Trophoblast cell (in vitro differentiated cells and primary cell): ENCODE data around the gene ZNF488.

Source experiments
- DNase-seq, 2 donors: peaks; one replicate each; pipeline ENCODE4 v3.0.0-alpha.2; 2016
- H2AFZ ChIP-seq: 2 replicates; pipeline ENCODE4 v1.6.1; 2013; ENCODE audit warnings: low read length, moderate library complexity, mild to moderate bottlenecking; ENCODE audit not compliant: insufficient read depth, poor library complexity
- H2AK5ac ChIP-seq: 2 replicates; pipeline ENCODE4 v1.6.1; 2013; ENCODE audit warnings: mild to moderate bottlenecking, low read length
- H2BK120ac ChIP-seq: 2 replicates; pipeline ENCODE4 v1.6.1; 2013; ENCODE audit warnings: low read length, mild to moderate bottlenecking, moderate library complexity; ENCODE audit not compliant: insufficient read depth, poor library complexity
- H2BK12ac ChIP-seq: 2 replicates; pipeline ENCODE4 v1.6.1; 2013; ENCODE audit warnings: mild to moderate bottlenecking, low read length, moderate library complexity
- H2BK5ac ChIP-seq: 2 replicates; pipeline ENCODE4 v1.6.1; 2013; ENCODE audit warnings: low read length, low read depth, moderate library complexity, mild to moderate bottlenecking; ENCODE audit not compliant: poor library complexity
- H3K14ac ChIP-seq: 2 replicates; pipeline ENCODE4 v1.6.1; 2013; ENCODE audit warnings: mild to moderate bottlenecking, low read length
- H3K18ac ChIP-seq: 2 replicates; pipeline ENCODE4 v1.6.1; 2013; ENCODE audit warnings: mild to moderate bottlenecking, low read length
- H3K23ac ChIP-seq: 2 replicates; pipeline ENCODE4 v1.6.1; 2013; ENCODE audit warnings: low read length
- H3K27ac ChIP-seq: 2 replicates; pipeline ENCODE4 v1.5.1; 2013; ENCODE audit warnings: low read depth, mild to moderate bottlenecking, inconsistent platforms, low read length, moderate library complexity
- H3K27me3 ChIP-seq: 2 replicates; pipeline ENCODE4 v1.6.1; 2013; ENCODE audit warnings: inconsistent platforms, mild to moderate bottlenecking, low read length, moderate library complexity; ENCODE audit not compliant: insufficient read depth
- H3K36me3 ChIP-seq, 2 experiments: 1 replicate in 1 of 2; 2 replicates in 1 of 2; pipeline ENCODE4 v1.6.1; 2013; ENCODE audit warnings: low read length in 2 of 2, mild to moderate bottlenecking in 2 of 2, moderate library complexity in 1 of 2; ENCODE audit not compliant: insufficient read depth in 2 of 2, control insufficient read depth in 1 of 2
- H3K4ac ChIP-seq: 2 replicates; pipeline ENCODE4 v1.6.1; 2013; ENCODE audit warnings: low read depth, mild to moderate bottlenecking, low read length, moderate library complexity
- H3K4me1 ChIP-seq, 2 experiments: 1 replicate in 1 of 2; 2 replicates in 1 of 2; pipeline ENCODE4 v1.6.1; 2013; ENCODE audit warnings: low read length in 2 of 2, mild to moderate bottlenecking in 2 of 2, moderate library complexity in 1 of 2; ENCODE audit not compliant: insufficient read depth in 2 of 2, control insufficient read depth in 1 of 2
- H3K4me2 ChIP-seq: 2 replicates; pipeline ENCODE4 v1.6.1; 2013; ENCODE audit warnings: inconsistent platforms, mild to moderate bottlenecking, low read length, moderate library complexity
- H3K4me3 ChIP-seq: 2 replicates; pipeline ENCODE4 v1.5.1; 2013; ENCODE audit warnings: mild to moderate bottlenecking, low read depth, low read length, inconsistent platforms
- H3K79me1 ChIP-seq: one replicate; pipeline ENCODE4 v1.6.1; 2013; ENCODE audit warnings: low read length
- H3K79me2 ChIP-seq: 2 replicates; pipeline ENCODE4 v1.6.1; 2013; ENCODE audit warnings: low read length, mild to moderate bottlenecking; ENCODE audit not compliant: control insufficient read depth, insufficient read depth, poor library complexity
- H3K9ac ChIP-seq: 2 replicates; pipeline ENCODE4 v1.6.1; 2013; ENCODE audit warnings: mild to moderate bottlenecking, low read length
- H3K9me3 ChIP-seq: 2 replicates; pipeline ENCODE4 v1.6.1; 2013; ENCODE audit warnings: low read depth, mild to moderate bottlenecking, control low read depth, inconsistent platforms, low read length; ENCODE audit not compliant: insufficient read depth
- H4K12ac ChIP-seq: 2 replicates; pipeline ENCODE4 v1.6.1; 2013; ENCODE audit warnings: low read depth, mild to moderate bottlenecking, low read length, moderate library complexity
- H4K8ac ChIP-seq: 2 replicates; pipeline ENCODE4 v1.6.1; 2013; ENCODE audit warnings: low read depth, mild to moderate bottlenecking, low read length, moderate library complexity
- H4K91ac ChIP-seq: one replicate; pipeline ENCODE4 v1.6.1; 2013; ENCODE audit warnings: low read depth, mild to moderate bottlenecking, low read length, moderate library complexity
- WGBS: extraction: QIAGEN DNeasy Blood & Tissue Kit; methylation state at CpG from one replicate; pipeline ENCODE4 v1.1.7; 2013; ENCODE audit warnings: missing lambda C conversion rate; ENCODE audit not compliant: insufficient read length, insufficient coverage; ENCODE audit errors: extremely low coverage; 5-methylcytosine and 5-hydroxymethylcytosine counted together

The ZNF488 gene

GRCh38 chr10:47362199-47362598, 21.9 kb downstream of the ZNF488 start:
- no peak overlapping the region for H3K27ac ChIP-seq
- no peak for DNase-seq
- H3K4ac ChIP-seq: no peak overlapping the region
- no peak overlapping the region for H2BK5ac ChIP-seq
- H3K79me2 ChIP-seq: peaks cover 1% of the 10 kb centered on the region
- no peak overlapping the region for H3K23ac ChIP-seq
- no peak overlapping the region for H3K9ac ChIP-seq
- H2BK120ac ChIP-seq: no peak overlapping the region
- H2BK12ac ChIP-seq: peak overlapping the region; percentile 51
- H3K4me1 ChIP-seq: peaks cover 0 to 3% of the 10 kb centered on the region in 2 experiments
- H3K4me2 ChIP-seq: no peak overlapping the region
- H3K18ac ChIP-seq: no peak overlapping the region
- H3K79me1 ChIP-seq: no peaks in the 10 kb centered on the region
- no peak overlapping the region for H3K4me3 ChIP-seq
- no CpG with 5 or more reads among the region's 3 CpGs for WGBS
- H3K14ac ChIP-seq: no peak overlapping the region
- no peaks in the 10 kb centered on the region for H3K9me3 ChIP-seq
- H2AK5ac ChIP-seq: no peak overlapping the region
- H4K91ac ChIP-seq: no peak overlapping the region
- no peak overlapping the region for H2AFZ ChIP-seq
- no peak overlapping the region for H4K12ac ChIP-seq
- H3K36me3 ChIP-seq: no peaks in the 10 kb centered on the region
- no peaks in the 10 kb centered on the region for H3K27me3 ChIP-seq
- no peak overlapping the region for H4K8ac ChIP-seq

- Histone ChIP-seq H2BK5ac (no peak overlapping the region), H4K12ac (no peak overlapping the region), H3K36me3 (no peaks in the 10 kb centered on the region), H3K9me3 (no peaks in the 10 kb centered on the region), H3K27ac (no peak overlapping the region), H3K23ac (no peak overlapping the region), H3K4me1 (peaks cover 0 to 3% of the 10 kb centered on the region in 2 experiments), H2BK120ac (no peak overlapping the region), H4K8ac (no peak overlapping the region), H3K4me3 (no peak overlapping the region), H3K9ac (no peak overlapping the region), H3K4me2 (no peak overlapping the region), H3K79me2 (peaks cover 1% of the 10 kb centered on the region), H4K91ac (no peak overlapping the region), H2BK12ac (no peak overlapping the region), H3K18ac (no peak overlapping the region), H3K27me3 (no peaks in the 10 kb centered on the region), H2AK5ac (no peak overlapping the region), H3K14ac (no peak overlapping the region), H3K4ac (no peak overlapping the region), H3K79me1 (no peaks in the 10 kb centered on the region), H2AFZ (no peak overlapping the region)
- no CpG with 5 or more reads among the region's 9 CpGs for WGBS
- peak in 1 of 2 donors; percentile 72 for DNase-seq
Measured at GRCh38 chr10:47361293-47361692, 22.8 kb downstream of the ZNF488 start.

GRCh38 chr10:47360419-47361040, 23.6 kb downstream of the ZNF488 start:
- no peak overlapping the region for H2BK120ac ChIP-seq
- H3K14ac ChIP-seq: no peak overlapping the region
- H2AK5ac ChIP-seq: no peak overlapping the region
- no peak overlapping the region for H4K8ac ChIP-seq
- H3K4ac ChIP-seq: no peak overlapping the region
- H2BK12ac ChIP-seq: no peak overlapping the region
- peaks cover 1% of the 10 kb centered on the region for H3K79me2 ChIP-seq
- peak in 1 of 2 donors; percentile 5 for DNase-seq
- peaks cover 0 to 3% of the 10 kb centered on the region in 2 experiments for H3K4me1 ChIP-seq
- H2BK5ac ChIP-seq: no peak overlapping the region
- H2AFZ ChIP-seq: no peak overlapping the region
- H3K23ac ChIP-seq: no peak overlapping the region
- H3K4me2 ChIP-seq: no peak overlapping the region
- H3K27ac ChIP-seq: no peak overlapping the region
- peak overlapping the region; percentile 9 for H4K12ac ChIP-seq
- H3K36me3 ChIP-seq: no peaks in the 10 kb centered on the region
- H3K9ac ChIP-seq: no peak overlapping the region
- no peak overlapping the region for H3K18ac ChIP-seq
- no peaks in the 10 kb centered on the region for H3K9me3 ChIP-seq
- WGBS: no CpG with 5 or more reads among the region's 14 CpGs
- no peaks in the 10 kb centered on the region for H3K27me3 ChIP-seq
- no peak overlapping the region for H4K91ac ChIP-seq
- H3K79me1 ChIP-seq: no peaks in the 10 kb centered on the region
- no peak overlapping the region for H3K4me3 ChIP-seq

- Histone ChIP-seq H3K4ac (no peak overlapping the region), H2BK12ac (no peak overlapping the region), H4K12ac (no peak overlapping the region), H2BK5ac (no peak overlapping the region), H3K27me3 (no peaks in the 10 kb centered on the region), H3K4me2 (no peak overlapping the region), H3K79me1 (no peaks in the 10 kb centered on the region), H2AK5ac (no peak overlapping the region), H3K27ac (no peak overlapping the region), H4K91ac (no peak overlapping the region), H2BK120ac (no peak overlapping the region), H3K9ac (no peak overlapping the region), H3K4me1 (peaks cover 0 to 3% of the 10 kb centered on the region in 2 experiments), H2AFZ (no peak overlapping the region), H3K23ac (no peak overlapping the region), H3K79me2 (peaks cover 1% of the 10 kb centered on the region), H3K9me3 (no peaks in the 10 kb centered on the region), H3K14ac (no peak overlapping the region), H4K8ac (no peak overlapping the region), H3K4me3 (no peak overlapping the region), H3K36me3 (no peaks in the 10 kb centered on the region), H3K18ac (no peak overlapping the region)
- DNase-seq: no peak
- no CpG with 5 or more reads among the region's 4 CpGs for WGBS
Measured at GRCh38 chr10:47359626-47360418, 24.3 kb downstream of the ZNF488 start.
